ENCODE measurements around the gene KLK10. TPM values are rescaled to one million over a fixed set of nuclear protein-coding genes. Genes with fewer than 3 reads are reported as not detected.

KLK10 gene
- polyA plus RNA-seq, 1 of the 3 experiments (the other 2 are of a cell fraction): not detected

DNA sequence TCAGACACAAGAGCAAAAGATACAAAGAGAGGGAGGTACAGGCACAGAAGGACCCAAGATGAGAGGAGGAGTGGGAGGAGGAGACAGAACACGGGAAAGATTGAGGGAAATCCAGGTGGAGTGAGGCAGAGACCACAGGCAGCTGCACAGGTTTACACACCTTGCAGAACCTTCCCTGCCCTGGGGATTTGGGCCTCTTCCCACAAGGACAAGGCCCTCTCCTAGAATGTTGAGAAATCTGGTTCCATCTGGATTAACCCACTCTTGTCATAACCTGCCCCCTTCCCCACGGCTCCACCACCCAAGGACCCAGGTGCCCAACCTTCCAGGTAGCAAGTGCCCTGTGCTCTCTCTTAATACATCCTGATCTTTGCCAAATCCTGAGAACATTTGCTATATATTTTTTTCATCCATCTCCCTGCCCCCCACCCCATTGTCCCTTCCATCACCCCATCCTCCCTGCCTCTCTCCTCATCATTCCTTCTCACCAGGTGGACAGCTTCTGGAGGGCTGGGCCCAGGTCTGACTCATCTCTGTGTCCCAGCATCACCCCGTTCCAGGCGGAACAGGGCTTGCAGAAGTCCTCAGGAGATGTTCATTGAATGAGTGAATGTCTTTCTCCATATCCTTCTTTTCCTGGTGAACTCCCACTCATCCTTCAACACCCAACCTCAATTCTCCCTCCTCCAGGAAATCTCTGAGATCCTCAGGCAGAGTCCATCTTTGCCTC, 9.3 kb downstream of the KLK10 start:
- CTCF ChIA-PET: interaction anchor here (1.9 kb wide), 1 partner anchor 11 kb away, joined by 7 read pairs; no protein-coding TSS in a partner anchor
- 1% methylated on average over 4 of the region's 4 CpGs for WGBS (ENCODE audit: low lambda C conversion rate)

More for the DNA sequence above, 9.3 kb downstream of the KLK10 start:
- no peak for TF ChIP-seq NFIC (IDR thresholded peaks at IDR 0.05; ENCODE audit: borderline replicate concordance)
- TF ChIP-seq RFX5 (IDR thresholded peaks at IDR 0.05; ENCODE audit: low read length): no peak
- no peak for TF ChIP-seq TAF1 (IDR thresholded peaks at IDR 0.05; ENCODE audit: borderline replicate concordance, low read depth, low read length)
- TF ChIP-seq GABPA (IDR thresholded peaks at IDR 0.05; ENCODE audit: low read depth): no peak
- TF ChIP-seq MAX (IDR thresholded peaks at IDR 0.05; ENCODE audit: low read depth): no peak
- no peak for TF ChIP-seq FOSL2 (IDR thresholded peaks at IDR 0.05; ENCODE audit: borderline replicate concordance, low read depth)
- TF ChIP-seq RCOR1 (IDR thresholded peaks at IDR 0.05; ENCODE audit: low read length): no peak
- TF ChIP-seq ZBTB33 (IDR thresholded peaks at IDR 0.05; ENCODE audit: borderline replicate concordance, low read depth): no peak
- TF ChIP-seq, protein P1, sequence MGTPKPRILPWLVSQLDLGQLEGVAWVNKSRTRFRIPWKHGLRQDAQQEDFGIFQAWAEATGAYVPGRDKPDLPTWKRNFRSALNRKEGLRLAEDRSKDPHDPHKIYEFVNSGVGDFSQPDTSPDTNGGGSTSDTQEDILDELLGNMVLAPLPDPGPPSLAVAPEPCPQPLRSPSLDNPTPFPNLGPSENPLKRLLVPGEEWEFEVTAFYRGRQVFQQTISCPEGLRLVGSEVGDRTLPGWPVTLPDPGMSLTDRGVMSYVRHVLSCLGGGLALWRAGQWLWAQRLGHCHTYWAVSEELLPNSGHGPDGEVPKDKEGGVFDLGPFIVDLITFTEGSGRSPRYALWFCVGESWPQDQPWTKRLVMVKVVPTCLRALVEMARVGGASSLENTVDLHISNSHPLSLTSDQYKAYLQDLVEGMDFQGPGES (IDR thresholded peaks at IDR 0.05; ENCODE audit: low read depth, low read length): no peak
- TF ChIP-seq MXI1 (IDR thresholded peaks at IDR 0.05; ENCODE audit: low read depth, low read length): no peak
- TF ChIP-seq ELF1 (IDR thresholded peaks at IDR 0.05): no peak
- TF ChIP-seq, protein P2, sequence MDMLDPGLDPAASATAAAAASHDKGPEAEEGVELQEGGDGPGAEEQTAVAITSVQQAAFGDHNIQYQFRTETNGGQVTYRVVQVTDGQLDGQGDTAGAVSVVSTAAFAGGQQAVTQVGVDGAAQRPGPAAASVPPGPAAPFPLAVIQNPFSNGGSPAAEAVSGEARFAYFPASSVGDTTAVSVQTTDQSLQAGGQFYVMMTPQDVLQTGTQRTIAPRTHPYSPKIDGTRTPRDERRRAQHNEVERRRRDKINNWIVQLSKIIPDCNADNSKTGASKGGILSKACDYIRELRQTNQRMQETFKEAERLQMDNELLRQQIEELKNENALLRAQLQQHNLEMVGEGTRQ (IDR thresholded peaks at IDR 0.05; ENCODE audit: borderline replicate concordance, low read depth, low read length): no peak
- TF ChIP-seq TEAD4 (IDR thresholded peaks at IDR 0.05; ENCODE audit: borderline replicate concordance, insufficient read depth): no peak
- TF ChIP-seq NRF1 (IDR thresholded peaks at IDR 0.05; ENCODE audit: low read depth, low read length): no peak
- TF ChIP-seq TCF12 (IDR thresholded peaks at IDR 0.05): no peak
- TF ChIP-seq PBX3 (IDR thresholded peaks at IDR 0.05): no peak
- Histone ChIP-seq H3K9ac (no peak overlapping the region), H3K27ac (ENCODE audit: low read depth in 2 of 2, low read length in 1 of 2) (no peak overlapping the region), H2AFZ (ENCODE audit: low read depth) (no peak overlapping the region), H3K9me3 (no peaks in the 10 kb centered on the region), H3K27me3 (ENCODE audit: insufficient read depth) (peaks cover 62% of the 10 kb centered on the region; the same call in 1 of the 2 replicates), H4K20me1 (ENCODE audit: insufficient read depth) (no peaks in the 10 kb centered on the region), H3K79me2 (ENCODE audit: insufficient read depth) (no peaks in the 10 kb centered on the region), H3K4me2 (no peak overlapping the region), H3K4me3 (ENCODE audit: low read depth in 2 of 2, low read length in 1 of 2) (no peak overlapping the region), H3K4me1 (ENCODE audit: control insufficient read depth in 1 of 2, insufficient read depth in 2 of 2, low read depth in 1 of 2, low read length in 1 of 2) (no peaks in the 10 kb centered on the region), H3F3A (replicated peaks; ENCODE audit: insufficient read depth) (no peaks in the 10 kb centered on the region), H3K9me2 (no peaks in the 10 kb centered on the region), H3K36me3 (replicated peaks in 1 of 2; ENCODE audit: control insufficient read depth in 1 of 2, insufficient read depth in 2 of 2, low read length in 1 of 2) (no peaks in the 10 kb centered on the region)
- POLR2A ChIA-PET: no interaction called here
- no peak for DNase-seq
